GM21447 (cell line): ENCODE measurements around the gene AXIN2.
"Not testable (repeated sequence)": the region's sequence is repeated elsewhere in the genome, so short reads cannot be mapped to it uniquely, and the experiment has no call there.

Experiments
- ATAC-seq: cut with Tn5 transposase; IDR thresholded peaks from one replicate; pipeline ENCODE4 v1.9.1; 2021; ENCODE audit not compliant: unreplicated experiment

The AXIN2 gene

DNA sequence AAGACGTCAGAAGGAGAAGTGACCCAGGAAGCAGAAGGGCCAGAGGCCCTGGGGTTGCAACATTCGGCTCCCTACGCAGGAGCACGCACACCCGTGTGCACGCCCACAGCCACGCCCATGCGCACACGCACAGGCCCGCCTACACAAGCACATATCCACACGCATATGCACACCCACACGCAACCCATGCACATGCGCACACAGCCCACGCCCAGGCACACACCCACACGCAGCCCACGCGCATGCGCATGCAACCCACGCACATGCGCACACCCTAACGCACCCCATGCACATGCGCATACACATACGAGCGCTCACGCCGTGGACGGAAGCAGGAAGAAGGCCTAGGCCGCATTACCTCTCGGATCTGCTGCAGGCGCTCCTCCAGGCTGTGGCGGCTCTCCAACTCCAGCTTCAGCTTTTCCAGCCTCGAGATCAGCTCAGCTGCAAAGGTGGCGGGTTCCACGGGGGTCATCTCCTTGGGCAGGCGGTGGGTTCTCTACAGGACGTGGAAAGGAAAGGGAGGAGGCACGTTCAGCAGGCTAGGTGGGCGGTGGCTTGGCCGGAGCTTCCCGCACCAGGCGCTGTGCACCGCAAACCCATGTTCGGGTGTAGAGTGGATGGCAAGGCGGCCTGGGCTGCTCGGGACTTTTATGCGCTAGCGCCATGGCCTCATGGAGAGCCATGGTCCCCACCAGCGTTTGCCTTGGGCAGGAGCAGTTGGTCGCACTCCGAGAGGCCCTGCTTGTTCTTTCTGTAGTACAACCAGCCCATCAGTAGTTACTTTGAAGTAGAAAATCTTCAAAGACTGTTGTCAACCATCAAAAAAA, 23.4 kb downstream of the AXIN2 start:
- ATAC-seq, result no peak

DNA sequence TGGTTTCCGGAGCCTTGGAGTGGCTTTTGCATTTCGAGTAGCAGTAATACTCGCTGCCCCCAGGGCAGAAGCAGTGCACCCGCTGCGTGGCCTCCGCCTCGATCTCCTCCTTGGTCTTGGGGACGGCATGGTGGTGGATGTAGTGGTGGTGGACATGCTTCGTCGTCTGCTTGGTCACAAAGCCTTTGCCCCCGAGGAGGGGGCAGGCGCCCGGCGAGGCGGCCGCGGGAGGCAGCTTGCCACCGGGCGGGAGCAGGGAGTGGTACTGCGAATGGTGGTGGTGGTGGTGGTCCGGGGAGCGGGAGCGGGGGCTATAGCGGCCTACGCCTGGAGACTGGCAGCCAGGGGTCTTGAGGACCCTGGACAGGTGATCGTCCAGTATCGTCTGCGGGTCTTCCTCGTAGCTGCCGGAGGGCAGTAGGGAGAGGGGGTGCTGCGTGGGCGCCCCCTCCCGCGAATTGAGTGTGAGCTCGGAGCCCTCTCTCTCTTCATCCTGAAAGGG, 24.1 kb downstream of the AXIN2 start:
- no peak for ATAC-seq

DNA sequence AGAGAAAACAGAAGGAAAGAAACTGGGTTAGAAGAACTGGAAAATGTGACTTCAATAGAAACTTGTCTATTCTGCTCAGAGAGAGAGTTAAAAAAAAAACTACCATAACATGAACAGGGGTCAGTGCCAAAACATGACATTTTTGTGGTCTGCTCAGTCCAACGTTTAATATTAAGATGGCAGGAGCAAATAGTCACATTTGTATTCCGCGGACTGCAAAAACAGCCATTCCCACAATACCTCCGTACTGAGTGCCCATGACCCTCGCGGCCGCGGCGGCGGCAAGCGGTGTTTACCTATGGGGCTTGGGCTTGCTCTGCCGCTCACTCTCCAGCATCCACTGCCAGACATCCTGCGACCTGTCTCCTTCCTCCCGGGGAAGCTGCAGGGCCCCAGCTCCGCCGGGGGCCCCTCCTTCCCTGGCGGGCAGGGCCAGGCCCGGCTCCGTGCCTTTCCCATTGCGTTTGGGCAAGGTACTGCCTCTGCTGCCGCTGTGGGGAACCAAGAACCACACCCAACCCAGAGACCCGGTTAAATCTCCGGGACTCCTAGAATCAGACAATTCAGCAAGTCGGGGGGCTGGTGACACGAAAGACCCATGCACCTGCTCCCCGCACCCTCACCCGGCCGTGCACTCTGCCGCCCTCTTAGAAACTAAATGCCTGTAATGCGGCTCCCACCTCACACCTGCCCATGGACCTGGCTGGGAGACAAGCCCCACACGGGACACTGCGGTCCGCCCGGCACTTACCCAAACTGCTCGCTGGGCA, 24.7 kb downstream of the AXIN2 start:
- no peak for ATAC-seq

DNA sequence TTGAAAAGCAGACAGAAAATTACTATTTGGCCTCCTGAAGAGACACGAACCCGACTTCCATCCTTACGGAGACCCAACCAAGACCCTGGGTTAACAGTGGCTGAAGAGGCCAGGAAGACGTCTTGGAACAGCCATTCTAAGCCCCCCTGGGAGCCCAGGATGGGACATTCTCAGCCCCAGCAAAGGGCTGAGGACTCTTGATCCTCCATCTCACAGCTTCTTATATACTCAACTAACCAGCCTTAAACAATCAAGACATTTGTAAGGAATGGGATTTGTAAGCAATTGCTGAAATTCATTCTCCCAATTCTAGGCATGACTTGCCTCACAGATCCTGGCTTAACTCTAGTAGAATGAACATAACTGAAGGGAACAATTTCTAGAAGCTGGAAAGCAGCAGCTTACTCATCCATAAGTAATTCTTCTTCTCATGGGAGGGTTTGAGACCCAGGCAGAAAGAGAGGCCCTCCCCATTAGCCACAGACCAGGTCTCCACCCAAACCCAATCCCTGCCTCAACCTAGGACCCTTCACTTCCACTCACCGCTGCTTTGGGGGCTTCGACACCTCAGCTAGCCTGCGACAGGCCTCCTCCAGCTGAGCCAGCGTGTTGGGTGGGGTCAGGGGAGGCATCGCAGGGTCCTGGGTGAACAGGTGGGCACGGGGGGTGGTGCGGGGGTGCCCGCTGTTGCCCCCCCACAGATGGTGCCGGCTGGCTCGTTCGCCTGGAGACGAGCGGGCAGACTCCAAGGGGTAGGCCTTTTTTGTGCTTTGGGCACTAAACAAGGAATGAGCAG, 25.5 kb downstream of the AXIN2 start:
- no peak for ATAC-seq

DNA sequence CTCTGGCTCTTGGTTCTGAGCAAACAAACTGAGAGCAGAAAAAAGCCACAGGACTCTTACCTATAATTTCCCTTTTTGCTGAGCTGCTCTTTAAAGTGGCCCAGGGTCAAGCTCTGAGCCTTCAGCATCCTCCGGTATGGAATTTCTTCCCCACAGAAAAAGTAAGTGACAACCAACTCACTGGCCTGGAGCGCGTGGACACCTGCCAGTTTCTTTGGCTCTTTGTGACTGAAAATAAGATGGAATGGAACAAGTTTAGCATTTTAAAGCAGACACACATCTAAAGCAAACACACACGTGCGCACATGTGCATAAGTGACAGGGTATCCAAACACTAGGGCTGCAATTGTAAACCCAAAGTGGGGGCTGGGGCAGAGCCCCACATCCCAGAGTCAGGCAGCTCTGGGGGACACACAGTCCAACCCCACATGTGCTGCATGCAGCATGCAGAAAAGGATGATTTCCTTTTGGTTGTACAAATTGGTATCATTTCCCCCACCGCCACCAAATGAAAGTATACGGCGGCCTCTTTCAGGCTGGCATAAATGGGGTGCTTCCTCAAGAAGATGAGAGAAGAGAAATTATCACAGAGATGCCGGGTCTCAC, 27.5 kb downstream of the AXIN2 start:
- ATAC-seq, result no peak

DNA sequence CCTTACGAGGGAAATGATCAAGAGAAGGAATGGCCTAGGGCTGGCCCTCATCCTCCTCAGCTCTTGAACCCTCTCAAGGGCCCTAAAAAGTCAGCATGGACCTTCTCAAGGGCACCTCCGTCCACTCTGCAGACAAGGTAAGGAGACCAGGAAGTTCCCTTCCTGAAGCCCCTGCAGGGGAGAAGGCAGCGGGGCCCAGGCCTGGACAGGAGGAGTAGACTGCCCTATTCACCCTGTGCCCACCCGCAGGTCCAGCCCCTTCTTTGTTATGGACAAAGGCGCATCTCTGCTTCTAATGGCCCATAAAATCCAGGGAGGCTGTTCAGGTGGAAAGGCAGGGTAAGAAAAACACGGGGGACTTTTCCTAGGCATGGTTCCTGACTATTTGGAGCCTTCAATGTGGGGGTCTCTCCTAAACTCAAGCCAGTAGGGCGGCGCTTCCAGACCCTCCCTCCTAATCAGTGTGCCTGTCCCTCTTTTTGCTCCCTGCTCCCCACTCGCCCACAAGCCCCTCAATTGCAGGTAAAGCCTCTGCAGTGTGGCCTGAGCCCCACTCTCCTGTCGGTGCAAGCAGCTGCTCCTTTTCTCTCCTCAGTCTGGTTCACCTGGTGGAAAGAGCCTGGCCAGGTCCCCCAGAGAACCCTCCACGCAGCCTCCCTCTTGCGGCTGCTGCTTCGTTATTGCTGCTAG, 28.2 kb downstream of the AXIN2 start:
- ATAC-seq, result no peak

DNA sequence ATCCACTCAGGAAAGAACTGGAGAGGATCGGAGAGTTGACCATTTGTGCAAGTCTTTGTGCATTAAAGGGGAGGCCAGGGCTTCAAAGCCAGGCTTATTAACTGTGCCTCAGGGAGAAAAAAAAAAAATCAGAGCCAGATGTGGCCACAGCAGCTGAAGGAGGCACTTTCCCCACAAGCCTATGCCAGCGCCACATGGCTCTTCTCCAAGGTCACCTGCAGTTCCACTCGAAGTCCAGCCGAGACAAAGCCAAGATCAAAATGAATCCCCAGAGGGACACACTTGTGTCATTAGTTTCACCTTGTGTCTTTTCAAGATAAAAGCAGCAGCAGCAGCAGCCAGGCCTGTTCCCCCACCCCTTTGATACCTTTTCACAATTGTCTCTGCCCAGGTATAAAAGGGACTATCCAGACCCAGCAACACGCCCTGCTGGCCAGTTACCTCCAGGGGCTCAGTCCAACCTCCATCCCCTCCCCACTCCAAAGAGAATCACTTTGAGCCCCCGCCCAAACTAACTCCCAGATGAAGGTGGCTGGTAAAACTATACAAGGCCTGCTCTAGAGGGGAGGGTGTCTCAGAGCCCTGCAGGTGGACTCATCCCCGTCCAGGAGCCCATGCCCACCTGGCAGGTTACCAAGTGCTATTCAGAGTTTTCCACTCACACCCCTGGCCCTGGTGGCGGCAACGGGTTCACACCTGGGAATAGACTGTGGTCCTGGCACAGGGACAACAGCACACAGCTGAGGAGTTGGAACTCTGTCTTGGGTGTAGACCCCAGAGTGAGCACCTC, 29.2 kb downstream of the AXIN2 start:
- no peak for ATAC-seq

DNA sequence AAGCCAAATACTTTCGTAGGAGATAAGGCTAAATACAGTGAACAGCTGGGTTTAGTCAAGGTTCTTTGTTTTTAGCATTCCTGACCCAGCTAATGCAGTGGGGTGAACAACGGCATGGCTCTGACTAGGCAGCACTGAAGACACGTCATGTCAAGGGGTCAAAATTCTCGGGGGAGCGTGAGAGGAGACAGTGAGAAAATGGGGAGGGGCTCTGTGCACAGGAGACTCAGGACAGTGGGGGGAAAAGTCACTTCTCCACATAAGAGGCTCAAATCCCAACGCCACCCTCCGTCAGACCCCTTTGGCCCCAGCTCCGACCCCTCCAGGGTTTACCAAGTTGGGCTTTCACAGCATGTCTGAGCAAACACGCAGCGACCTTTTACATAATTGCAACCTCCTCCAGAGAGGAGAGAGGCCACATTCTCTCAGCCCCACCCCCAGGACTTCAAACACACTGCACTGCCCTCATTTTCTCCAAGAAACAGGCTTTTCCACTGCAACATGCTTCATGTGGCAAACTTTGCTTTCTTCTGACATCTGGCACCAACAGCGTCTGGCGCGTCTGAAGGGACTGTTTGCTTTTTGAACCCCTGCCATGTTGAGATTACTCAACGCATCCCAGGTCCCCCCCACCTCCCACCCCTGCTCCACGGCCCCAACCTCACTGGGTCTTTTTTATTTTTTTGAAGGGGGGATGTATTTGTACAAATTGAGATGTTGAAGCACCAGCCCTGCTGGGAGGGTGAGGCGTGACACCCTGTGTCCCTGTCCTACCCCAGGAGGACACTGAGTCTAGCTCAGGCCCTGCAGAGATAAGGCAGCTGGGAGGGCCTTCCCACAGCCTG, 30.0 kb downstream of the AXIN2 start:
- ATAC-seq, result no peak

DNA sequence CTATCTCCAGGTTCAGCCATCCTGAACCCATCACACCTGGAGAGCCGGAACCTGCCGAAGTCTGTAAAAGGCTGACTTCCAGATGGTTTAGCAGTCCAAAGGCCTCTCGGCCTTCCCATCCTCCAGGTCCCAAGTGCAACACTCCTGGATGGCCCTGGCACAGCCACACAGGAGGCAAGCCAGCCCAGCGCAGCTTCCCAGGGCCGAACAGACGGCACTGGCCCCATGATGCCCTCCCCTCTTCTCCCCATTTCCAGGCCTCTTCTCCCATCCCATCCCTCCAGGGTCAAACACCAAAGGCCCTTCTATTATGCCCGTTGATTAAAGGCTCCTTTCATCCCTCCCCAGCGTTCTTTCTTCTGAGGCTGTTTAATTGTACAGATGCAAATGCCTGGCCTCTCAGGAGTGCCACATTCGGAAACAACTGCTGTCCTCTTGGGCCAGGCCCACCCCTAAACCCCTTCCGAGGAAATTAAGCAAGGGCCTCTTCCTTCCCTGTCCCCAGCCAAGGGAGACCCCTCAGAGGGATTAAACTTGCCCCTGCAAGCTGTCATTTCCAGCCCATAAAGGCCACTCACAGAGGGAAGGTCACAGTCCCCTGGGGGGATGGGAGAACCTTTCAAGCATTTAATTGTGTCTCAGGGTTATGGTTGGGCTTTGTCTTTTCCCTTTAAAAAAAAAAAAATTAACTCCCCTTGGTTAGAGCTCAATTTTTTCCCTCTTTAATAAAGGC, 30.8 kb downstream of the AXIN2 start:
- no peak for ATAC-seq

DNA sequence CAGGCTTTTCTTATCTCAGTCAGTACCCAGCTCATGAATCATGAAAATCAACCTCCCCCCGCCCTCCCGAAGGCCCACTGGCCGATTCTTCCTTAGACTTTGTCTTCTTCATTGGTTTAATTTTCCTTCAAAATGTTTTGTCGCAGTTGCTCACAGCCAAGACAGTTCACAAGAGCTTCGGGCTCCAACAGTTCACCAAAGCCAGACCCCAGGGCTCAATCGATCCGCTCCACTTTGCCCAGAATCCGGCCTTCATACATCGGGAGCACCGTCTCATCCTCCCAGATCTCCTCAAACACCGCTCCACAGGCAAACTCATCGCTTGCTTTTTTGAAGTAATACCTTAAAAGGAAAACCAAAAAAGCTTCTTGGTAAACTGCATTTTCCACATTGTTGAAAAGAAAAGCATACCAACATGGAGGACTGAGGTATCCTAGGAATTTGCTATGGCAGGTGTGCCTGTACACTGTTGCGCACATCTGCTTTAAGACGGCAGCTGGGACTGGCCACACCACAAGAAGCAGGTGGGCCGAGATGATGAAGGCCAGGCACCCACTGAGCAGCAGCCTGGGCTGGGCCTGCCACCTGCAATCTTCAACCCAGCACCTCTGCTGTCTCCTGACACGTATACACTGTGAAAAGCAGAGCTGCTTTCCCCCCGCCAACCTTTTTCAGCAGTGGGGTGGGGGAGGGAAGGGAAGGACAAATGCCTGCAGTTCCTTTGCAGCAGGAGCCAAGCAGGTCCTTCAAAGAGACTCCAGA, 31.5 kb downstream of the AXIN2 start:
- no peak for ATAC-seq

DNA sequence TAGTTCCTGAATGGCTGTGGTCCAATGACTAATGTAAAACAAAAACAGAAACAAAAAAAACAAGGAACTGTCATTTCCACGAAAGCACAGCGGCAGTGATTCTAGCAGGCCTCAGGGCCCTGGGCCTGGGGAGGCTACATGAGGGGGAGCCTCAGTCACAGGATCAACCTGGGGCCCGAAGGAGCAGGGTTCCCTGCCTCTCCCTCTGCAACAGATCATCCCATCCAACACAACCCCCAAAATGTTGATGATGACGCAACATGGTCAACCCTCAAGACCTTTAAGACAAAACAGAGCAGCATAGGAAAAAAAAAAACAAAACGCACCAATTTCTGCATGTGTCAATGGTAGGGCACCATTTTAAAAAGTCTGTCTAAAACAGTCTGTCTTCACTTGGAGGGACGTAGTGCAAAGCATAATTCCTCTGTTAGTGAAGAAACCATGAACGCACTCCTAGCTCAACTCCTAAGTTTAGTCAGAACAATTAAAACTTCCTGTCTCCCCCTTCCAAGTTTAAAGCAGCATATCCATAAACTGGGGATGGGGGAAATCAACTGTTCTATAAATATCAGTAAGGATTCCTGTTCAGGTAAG, 32.3 kb downstream of the AXIN2 start:
- no peak for ATAC-seq

DNA sequence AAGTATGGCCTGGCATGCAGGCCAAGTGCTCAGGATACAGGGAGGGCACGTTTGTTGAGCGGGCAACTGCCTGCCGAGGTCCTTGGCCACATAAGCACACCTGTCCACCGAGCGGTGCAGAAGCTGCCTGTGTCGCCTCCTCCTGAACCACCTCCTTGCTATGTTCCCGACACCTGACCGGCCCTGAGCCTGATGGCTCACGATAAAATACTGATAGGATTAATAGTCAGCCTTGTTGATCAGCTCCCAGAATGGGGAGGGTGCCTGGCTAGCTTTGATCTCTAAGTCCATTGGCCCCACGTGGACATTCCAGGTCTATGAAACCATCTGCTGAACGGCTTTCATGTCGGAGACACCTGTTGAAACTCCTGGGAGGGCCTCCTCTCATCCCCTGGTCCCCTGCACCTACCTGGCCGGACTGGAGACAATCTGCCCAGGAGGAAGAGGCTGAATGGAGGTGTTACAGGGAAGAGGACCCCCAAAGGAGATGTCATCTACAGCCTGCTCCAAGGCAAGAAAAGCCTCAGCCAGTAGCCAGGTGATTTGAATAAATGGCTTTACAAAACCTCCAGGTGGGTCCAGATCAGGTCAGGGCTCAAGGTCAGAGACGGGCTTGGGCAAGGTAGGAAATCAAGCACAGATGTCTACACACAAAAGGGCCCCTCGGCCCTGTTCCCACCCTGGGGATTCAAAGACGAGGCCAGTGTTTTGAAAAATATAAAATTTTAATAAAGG, 33.4 kb downstream of the AXIN2 start:
- ATAC-seq, result no peak

DNA sequence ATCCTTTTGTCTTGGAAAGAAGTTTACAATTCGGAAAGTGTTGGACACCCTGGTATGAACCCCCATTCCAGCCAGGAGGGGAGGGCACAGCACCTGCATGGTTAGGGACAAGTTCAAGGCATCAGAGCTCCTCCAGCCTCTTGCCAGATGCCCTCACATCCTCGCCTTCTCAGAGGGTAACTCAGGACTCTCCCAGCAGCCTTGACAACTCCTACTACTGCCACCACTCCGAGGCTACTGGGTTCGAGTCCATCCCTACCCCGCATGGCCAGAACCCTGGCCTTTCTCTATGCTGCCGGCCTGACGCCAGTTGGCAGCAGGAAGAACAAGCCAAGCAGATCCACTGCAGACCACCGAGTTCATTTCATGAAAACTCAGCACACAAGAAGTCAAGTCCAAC, 34.1 kb downstream of the AXIN2 start:
- no peak for ATAC-seq

DNA sequence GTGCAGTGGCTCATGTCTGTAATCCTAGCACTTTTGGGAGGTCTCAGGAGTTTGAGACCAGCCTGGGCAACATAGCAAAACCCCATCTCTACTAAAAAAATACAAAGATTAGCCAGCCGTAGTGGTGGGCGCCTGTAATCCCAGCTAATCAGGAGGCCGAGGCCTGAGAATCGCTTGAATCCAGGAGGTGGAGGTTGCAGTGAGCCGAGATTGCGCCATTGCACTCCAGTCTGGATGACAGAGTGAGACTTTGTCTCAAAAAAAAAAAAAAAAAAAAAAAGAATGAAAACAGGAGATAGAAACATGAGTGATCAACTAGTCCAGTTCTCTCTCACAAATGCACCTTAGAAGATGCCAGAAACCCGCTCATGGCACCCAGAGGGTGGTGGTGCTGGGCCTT, 34.6 kb downstream of the AXIN2 start:
- ATAC-seq, result not testable (repeated sequence)

DNA sequence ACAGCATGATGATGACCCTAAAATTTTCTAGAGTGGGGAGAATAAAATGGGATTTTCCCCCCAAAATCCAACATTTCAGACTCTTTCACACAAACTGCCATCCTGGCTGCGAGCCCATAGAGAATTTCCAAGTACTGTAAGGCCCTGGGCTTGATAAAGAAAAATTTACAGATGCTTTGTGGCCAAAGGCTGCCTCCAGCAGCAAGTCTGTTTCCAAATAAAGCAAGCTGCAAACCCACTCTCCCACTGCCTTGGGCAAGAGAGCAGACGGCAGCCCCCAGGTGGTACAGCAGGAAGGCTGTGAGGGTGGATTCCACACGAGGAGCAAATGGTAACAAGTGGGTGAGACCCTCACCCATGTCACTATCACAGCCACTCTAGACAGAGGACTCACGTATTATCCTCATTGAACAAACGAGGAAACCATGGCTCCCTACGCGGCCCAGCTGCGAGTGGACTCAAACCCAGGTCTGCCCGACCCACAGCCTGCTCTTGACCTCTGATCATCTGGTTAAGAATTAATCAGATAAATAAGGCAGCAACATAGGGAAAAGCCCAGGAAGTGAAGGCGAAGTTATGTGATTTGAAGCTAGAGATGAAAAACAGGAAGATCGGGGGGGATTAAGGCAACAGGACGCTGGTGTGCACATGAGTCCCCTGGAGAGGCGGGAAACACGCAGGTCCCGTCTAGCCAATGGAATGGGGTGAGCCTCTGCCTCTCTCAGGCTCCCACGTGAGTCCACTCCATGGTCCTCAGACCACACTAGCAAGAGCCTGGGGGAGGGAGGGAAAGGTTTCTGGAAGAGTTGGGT, 37.4 kb downstream of the AXIN2 start:
- no peak for ATAC-seq
